Stimulated activated CD8-positive, alpha-beta memory T cell treated with anti-CD3 and anti-CD28 coated beads, Interleukin-15, amount 100 ng/mL, for 24 hours (primary cell): ENCODE data around the gene IGSF9B.

Experiments
- DNase-seq: peaks from one replicate; pipeline ENCODE4 v3.0.0-alpha.2; 2020; ENCODE audit warnings: low read depth

Gene IGSF9B

DNA sequence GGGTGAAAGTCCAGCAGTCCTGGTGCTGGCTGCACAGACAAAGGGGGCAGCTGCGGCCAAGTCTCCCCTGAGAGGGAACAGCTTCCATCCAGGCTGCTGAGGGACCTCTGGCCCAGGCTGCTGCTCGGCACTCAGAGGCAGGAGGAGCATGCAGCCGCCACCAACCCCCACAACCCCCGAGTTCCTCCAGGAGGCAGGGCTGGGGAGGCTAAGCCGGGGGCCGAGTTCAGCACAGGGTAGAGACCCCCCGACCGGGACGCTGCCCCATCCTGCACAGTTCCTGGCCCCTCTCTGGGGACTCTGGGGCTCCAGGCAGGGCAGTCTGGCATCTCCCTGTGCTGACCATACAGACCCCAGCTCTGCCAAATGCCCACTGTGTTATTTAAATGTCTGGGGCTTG lies 20.2 kb downstream of the IGSF9B start:
- DNase-seq = no peak

GRCh38 chr11:133936136-133936535 lies 20.6 kb downstream of the IGSF9B start:
- DNase-seq = no peak

- DNase-seq = no peak
Measured at GRCh38 chr11:133935551-133935910, 21.2 kb downstream of the IGSF9B start.

DNA sequence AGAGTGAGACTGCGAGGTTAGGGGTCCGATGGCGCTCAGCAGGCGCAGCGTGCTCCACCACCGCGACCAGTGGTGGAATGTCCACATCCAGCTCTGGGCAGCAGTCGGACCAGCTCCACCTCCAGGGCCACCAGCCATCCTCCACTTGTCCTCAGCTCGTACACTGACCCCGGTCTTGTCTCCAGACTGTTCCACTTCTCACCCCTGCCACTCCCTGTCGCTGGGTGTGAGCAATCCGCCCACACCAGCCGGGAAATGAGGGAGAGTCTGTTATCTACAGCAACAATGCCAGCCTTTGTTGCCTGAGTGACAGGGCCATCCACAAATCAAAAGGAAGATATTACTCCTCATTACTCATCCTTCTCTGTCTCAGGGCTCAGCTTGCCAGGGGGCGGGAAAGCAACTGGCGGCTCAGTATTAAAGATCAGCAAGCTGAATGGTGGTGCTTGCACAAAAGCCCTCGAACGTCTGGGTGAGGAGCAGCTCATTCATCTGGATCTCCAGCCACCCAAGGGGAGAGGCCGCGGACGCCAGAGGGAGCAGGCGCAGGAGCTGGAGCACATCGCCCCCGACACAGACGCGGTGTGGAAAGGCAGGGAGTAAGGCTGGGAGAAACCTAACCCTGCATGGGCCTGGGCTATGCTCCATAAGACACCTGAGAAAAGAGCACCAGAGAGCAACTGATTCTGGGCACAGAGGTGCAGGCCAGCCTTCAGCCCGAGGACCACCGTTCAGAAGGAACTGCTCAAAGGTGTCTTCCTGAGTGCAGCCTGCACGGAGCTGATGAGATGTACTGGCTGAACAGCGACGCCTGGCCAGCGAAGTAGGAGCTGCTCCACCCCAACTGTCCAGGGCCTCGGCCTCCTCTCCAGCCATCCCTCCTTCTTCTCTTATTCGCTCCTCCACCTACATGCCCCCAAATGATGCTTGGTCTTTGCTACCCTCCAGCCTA lies 21.9 kb downstream of the IGSF9B start:
- DNase-seq = no peak

DNA sequence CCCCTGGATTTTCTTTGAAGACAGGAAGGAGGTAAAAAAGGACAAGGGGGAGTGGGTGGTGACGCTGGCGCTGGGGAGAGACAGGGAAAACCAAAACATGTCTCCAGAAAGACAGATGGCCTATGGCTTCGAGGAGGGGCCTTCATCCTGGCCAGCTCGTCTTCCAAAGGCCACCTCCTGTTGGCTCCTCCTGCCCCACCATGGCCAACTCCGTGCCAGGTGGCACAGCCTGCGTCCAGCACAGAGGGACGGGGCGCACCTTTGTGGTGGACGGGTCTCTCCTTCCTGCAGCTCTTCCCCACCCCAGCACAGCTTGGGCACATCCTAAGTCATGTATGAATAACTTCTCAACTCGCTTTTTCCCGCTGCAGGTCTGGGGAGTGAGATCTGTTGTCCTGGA lies 22.7 kb downstream of the IGSF9B start:
- DNase-seq = no peak

DNA sequence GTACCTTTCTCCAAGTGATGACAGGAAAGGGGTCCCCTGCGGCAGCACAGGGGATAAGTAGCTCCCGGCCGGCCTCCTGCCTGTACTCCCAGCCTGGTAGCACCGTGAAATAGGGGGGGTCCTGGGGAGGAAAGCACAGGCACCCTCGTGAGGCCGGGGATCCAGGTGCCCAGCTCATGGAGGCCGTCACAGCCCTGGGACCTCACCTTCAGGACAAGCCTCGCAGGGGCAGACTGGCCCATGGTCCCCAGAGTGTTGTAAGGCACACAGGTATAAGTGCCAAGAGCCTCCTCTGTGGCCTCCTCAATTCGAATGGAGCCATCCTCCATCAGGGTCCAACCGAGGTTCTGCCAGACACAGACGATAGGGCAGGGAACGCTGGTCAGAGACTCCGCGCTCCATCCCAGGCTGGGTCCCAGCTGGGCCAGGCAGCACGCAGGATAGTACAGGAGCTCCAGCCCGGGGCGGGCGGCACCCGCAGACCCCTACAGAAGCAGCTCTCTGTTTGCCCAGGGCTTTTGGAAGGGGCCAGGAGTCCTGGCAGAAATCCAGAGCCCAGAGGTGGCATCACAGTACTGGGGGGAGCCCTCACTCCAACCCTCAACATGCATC lies 25.2 kb downstream of the IGSF9B start:
- no peak for DNase-seq

DNA sequence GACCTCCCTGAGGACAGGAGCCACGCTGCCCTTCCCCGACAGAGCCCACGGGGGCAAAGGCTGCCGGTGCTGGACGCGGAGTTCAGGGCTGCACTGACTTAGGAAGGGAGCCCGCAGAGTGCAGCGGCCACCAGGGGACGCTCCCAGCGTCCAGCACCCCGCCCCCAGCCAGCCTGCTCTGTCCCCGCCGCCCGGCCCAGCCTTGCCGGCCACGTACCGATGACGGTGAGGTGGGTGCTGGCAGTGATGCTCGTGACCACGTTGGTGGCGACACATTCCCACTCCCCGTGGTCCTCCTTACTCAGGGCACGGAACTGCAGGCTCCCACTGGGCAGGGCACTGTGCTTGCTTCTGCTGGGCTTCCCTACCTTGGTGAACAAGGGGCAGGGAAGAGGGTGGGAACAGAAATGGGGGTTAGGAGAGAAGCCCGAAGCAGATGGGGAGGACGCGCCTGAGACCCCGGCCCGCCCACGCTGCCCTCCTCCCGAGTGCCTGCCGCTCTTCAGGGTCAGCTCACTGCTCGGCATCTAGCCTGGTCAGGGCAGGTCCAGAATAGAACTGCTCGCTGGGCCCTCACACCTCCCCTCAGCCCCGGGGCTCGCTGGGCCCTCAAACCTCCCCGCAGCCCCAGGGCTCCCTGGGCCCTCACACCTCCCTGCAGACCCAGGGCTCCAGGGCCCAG lies 25.9 kb downstream of the IGSF9B start:
- DNase-seq = no peak

- no peak for DNase-seq
Measured at GRCh38 chr11:133930053-133930766, 26.6 kb downstream of the IGSF9B start.

DNA sequence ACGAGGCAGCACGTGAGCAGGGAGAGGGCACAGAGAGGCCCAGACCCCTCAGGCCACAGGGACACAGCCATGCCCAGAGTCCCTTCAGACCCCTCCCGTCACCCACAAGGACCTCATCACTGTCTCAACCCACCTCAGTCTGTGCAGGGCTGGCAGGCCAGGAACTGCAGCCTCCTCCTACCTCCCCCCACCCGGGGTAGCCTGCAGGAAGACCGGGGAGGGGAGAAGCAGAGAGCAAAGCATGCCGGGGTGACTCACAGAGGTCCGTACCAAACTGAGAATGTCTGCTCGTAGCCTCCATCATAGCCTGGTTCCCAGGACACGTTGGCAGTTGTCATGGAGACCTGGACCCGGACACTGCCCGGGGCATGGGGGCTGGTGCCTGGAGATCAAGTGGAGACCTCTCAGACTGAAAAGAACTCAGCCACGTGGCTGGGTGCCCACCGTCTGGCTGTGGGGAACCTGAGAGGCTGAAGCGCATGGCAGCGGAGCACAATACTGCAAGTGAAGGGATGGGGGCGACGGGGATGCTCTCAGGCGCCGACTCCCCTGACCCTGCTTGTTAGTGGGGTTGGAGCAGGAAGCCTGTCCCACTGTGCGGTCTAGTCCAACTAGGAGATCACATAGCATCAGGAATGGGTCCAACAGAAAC lies 27.2 kb downstream of the IGSF9B start:
- DNase-seq = no peak

DNA sequence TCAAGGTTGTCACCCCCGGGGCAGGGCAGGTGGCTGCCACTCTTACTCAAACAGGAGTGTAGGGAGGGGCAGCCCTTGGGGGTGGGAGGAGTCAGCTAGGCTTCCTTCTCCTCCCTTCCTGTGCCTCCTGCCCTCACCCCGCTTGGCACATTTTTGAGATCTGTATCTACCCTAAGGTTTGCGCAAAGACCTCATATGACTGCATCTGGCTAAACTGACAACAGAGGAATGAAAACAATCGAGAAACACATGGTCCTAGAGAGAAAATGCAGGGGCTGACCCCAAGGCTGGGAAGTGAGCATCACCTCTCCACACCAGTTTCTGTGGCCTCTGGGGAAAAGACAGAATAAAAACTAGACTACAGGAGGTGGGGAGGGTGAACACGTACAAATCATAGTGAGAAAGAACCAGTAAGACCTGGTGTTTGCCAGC lies 28.1 kb downstream of the IGSF9B start:
- no peak for DNase-seq

GRCh38 chr11:133927690-133928627 lies 28.8 kb downstream of the IGSF9B start:
- DNase-seq = peak; percentile 38

- no peak for DNase-seq
Measured at GRCh38 chr11:133926466-133927246, 30.1 kb downstream of the IGSF9B start.

DNA sequence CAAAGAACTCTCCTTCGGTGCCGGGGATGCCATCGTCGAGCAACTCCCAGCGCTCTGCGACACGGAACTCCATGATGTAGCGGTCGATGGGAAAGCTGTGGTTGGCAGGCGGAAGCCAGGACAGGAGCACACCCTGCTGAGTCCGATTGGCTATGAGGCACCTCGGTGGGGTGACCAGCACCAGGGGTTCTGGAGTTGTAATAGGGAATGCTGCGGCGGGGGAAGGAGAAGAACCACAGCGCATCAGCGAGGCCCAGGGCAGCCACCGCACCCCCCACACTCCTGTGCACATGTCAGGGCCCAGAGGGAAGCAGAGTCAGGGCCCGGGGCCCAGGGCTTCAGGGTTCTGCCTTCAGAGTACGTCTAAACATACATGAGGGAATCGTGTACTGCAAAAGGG lies 31.0 kb downstream of the IGSF9B start:
- DNase-seq = no peak

DNA sequence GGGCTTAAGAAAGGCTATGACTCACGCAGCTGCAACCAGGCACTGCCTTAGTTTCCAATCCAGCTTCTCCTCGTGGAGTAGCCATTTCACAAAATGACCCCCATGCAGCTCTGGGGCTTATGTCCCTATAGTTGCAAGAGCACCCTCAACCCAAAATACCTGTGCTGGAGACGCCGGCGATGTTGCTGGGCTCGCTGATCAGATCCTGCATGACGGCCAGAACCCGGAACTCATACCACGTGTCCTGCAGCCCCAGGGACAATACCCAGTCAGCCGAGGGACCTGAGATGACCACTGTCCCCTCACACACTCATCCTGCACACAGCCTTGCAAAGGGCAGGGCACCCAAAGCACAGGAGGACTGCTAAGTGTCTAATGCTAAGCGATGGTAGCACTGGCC lies 32.1 kb downstream of the IGSF9B start:
- DNase-seq = no peak

DNA sequence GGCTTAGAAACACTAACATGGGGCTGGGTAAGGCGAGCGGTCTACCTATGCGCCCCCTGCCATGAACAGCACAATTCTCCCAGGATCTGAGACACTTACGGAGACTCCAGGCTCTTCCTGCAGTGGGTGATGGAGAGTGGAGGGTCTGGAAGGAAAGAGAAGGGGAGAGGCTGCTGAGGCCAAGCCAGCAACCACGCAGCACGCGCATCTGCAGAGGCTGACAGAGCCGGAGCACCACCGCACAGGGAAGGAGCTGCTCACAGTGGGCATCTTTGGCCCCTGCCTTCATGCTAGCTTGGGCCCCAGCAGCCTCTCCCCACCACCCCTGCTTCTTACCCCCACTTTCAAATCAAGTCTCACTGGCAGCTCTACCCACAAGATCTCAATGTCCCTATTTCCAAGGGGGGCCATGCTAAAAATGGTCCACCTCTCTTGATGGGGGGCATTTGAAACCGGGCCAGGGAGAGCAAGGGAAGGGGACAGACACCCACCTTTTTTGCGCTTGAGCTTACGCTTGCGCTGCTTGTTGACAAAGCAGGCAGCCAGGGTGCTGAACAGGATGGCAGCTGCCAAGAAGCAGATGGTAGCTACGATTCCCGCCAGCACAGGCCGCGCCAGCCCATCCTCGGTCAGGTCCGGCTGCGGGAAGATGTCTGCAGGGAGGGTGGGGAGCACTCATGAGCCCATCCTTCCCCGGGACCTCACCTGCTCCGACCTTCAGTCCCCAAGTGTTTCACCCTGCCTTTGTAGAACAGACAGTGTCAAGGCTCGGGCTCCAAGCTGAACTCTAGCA lies 34.5 kb downstream of the IGSF9B start:
- DNase-seq = no peak

DNA sequence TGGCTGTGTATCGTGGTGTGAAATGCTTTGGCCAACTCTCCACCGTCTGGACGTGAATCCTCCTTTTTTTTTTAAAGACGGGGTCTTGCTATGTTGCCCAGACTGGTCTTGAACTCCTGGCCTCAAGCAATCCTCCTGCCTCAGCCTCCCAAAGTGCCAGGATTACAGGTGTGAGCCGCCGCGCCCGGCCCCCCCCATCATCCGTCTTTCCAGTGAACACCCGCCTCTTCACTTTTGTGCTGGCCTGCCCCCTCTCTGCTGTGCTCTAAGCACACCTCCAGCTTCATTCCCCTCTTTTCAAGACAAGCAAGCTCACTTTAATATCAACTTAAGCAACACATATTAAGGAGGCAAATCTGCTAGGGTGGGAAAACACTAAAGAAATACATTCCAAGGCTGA lies 35.3 kb downstream of the IGSF9B start:
- DNase-seq = no peak

GRCh38 chr11:133921026-133921425 lies 35.7 kb downstream of the IGSF9B start:
- DNase-seq = no peak

- no peak for DNase-seq
Measured at GRCh38 chr11:133920109-133920990, 36.4 kb downstream of the IGSF9B start.
